ENCODE data around the gene SCD. TPM values are rescaled to one million over a fixed set of nuclear protein-coding genes. Genes with fewer than 3 reads are reported as not detected.

The SCD gene
- total and polyA plus RNA-seq, 2 of the 13 experiments (the other 11 are each of a cell fraction or from before 2014, with no cell fraction given) = 492 to 512 TPM

- TF ChIP-seq LCORL (IDR thresholded peaks at IDR 0.05) (no peak), LCORL (CRISPR knock-in tag; IDR thresholded peaks at IDR 0.05) (no peak), AHDC1 (CRISPR knock-in tag; IDR thresholded peaks at IDR 0.05; ENCODE audit: borderline replicate concordance) (no peak), YEATS2 (CRISPR knock-in tag; IDR thresholded peaks at IDR 0.05; ENCODE audit: borderline replicate concordance) (no peak), FLYWCH1 (CRISPR knock-in tag; IDR thresholded peaks at IDR 0.05) (no peak), SMC3 (IDR thresholded peaks at IDR 0.05; ENCODE audit: low read length) (no peak), PHF20 (CRISPR knock-in tag; IDR thresholded peaks at IDR 0.05) (no peak), IKZF4 (CRISPR knock-in tag; IDR thresholded peaks at IDR 0.05; ENCODE audit: borderline replicate concordance, low read depth, not compliant biosample characterization) (no peak), NR0B2 (CRISPR knock-in tag; IDR thresholded peaks at IDR 0.05) (no peak), SRF (IDR thresholded peaks at IDR 0.05; ENCODE audit: low read depth, low read length) (no peak), ARNT (IDR thresholded peaks at IDR 0.05) (no peak), ZNF510 (CRISPR knock-in tag; IDR thresholded peaks at IDR 0.05; ENCODE audit: low read depth) (0 out of 2 replicates have a peak, but pooled peaks have one; percentile 11), DRAP1 (CRISPR knock-in tag; IDR thresholded peaks at IDR 0.05) (no peak), KLF12 (CRISPR knock-in tag; IDR thresholded peaks at IDR 0.05; ENCODE audit: borderline replicate concordance) (no peak), ZNF713 (CRISPR knock-in tag; IDR thresholded peaks at IDR 0.05) (no peak), ZBTB37 (CRISPR knock-in tag; IDR thresholded peaks at IDR 0.05) (no peak; the same call in 1 of the 2 replicates), ZNF629 (CRISPR knock-in tag; conservative IDR thresholded peaks at IDR 0.05) (peak; percentile 6; the same call in 1 of the 2 replicates), PHB2 (IDR thresholded peaks at IDR 0.05; ENCODE audit: partially characterized antibody) (no peak), NCOR1 (IDR thresholded peaks at IDR 0.05; ENCODE audit: borderline replicate concordance, low read length) (no peak), NR2F2 (IDR thresholded peaks at IDR 0.05; ENCODE audit: borderline replicate concordance, low read depth) (peak; percentile 51; the same call in 1 of the 2 replicates)
Measured at GRCh38 chr10:100372415-100373297, 25.6 kb downstream of the SCD start (continued).
